ENCODE results near the gene U2AF1L4. TPM values are rescaled to one million over a fixed set of nuclear protein-coding genes. Genes with fewer than 3 reads are reported as not detected.

Gene U2AF1L4
- total RNA-seq, 2 donors from 2014 or later: 26.2 to 83.4 TPM

DNA sequence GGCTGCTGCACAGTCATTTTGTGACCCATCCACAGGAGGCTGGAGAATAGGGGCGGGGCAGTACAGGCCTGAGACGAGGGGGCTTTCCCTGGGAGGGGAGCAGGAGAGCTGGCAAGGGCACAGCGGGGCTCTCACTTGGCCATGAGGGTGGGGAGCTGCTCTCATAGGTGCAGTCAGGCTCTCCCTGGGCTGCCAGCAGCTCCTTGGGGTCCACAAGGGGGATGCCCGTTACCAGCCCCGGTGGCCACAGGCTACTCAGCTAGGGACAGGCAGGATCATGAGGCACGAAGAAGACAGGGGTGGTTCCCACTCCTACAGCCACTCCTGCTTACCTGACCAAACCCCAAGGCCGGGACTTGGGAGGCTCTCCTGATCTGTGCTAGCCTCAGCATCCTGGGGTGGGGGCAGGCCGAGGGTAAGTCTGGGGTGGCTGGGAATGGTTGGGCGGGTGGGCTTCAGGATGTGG lies 46.6 kb upstream of the U2AF1L4 start:
- intact Hi-C loops (cut with DNase I): no loop called here
- Histone ChIP-seq H3K27me3 (no peaks in the 10 kb centered on the region), H3K9me3 (no peaks in the 10 kb centered on the region), H3K4me1 (peaks cover 20% of the 10 kb centered on the region), H3K36me3 (replicated peaks in 1 of 2; ENCODE audit: insufficient read depth in 1 of 2, low read depth in 2 of 2) (no peaks in the 10 kb centered on the region), H3K4me3 (no peak overlapping the region), H3K27ac (no peak overlapping the region)
- 80% methylated on average over 9 of the region's 9 CpGs; no CpG with 5 or more reads in 1 of the 2 donors for WGBS, 2 donors
- TF ChIP-seq, protein P1, sequence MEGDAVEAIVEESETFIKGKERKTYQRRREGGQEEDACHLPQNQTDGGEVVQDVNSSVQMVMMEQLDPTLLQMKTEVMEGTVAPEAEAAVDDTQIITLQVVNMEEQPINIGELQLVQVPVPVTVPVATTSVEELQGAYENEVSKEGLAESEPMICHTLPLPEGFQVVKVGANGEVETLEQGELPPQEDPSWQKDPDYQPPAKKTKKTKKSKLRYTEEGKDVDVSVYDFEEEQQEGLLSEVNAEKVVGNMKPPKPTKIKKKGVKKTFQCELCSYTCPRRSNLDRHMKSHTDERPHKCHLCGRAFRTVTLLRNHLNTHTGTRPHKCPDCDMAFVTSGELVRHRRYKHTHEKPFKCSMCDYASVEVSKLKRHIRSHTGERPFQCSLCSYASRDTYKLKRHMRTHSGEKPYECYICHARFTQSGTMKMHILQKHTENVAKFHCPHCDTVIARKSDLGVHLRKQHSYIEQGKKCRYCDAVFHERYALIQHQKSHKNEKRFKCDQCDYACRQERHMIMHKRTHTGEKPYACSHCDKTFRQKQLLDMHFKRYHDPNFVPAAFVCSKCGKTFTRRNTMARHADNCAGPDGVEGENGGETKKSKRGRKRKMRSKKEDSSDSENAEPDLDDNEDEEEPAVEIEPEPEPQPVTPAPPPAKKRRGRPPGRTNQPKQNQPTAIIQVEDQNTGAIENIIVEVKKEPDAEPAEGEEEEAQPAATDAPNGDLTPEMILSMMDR (IDR thresholded peaks at IDR 0.05): no peak
- no peak for TF ChIP-seq POLR2A (IDR thresholded peaks at IDR 0.05)
- no peak for DNase-seq
- ATAC-seq: no peak

DNA sequence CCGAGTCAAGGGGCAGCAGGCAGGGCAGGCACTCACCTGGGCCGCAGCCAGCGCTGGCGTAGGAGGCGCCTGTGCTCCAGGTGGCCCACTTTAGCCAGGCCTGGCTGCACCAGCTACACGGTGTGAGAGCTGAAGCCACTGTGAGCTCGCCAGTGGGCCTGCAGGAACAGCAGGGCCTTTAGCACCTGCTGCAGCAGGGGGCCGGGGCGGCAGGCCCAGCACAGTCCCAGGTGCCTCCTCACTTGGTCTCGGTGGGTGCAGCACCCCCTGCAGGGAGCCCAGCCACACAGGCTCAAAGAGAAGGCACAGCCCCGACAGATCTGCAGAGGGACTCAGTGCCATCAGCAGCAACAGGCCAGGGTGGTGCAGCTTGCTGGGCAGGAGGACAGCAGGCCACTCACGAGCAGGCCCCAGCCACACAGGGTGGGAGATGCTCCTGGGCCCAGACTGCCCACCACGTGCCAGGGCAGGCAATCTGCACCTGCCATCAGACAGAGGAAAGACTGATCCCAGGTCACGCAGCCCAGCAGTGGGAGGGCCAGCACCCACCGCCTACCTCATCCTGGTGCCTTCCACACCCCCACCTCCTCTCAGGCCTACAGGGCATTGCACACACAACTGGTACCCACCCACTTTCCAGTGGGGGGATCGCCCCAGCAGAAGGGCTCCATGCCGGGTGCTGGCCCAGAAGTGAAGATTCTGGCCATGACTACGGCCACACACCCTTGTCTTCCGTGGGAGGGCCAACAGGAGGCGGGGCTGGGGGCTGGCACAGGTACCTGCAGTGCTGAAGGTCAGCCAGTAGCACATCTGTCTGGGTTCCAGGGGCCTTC lies 46.0 kb upstream of the U2AF1L4 start:
- no peak overlapping the region for H3K27ac ChIP-seq
- H3K4me3 ChIP-seq: no peak overlapping the region
- DNase-seq (peak; percentile 69 to 85 (median 80)), ATAC-seq (peak; percentile 73)
- no peaks in the 10 kb centered on the region for H3K27me3 ChIP-seq
- peaks cover 20% of the 10 kb centered on the region for H3K4me1 ChIP-seq
- TF ChIP-seq, protein P1 (IDR thresholded peaks at IDR 0.05): no peak
- TF ChIP-seq POLR2A (IDR thresholded peaks at IDR 0.05): no peak
- no peaks in the 10 kb centered on the region for H3K36me3 ChIP-seq (replicated peaks in 1 of 2; ENCODE audit: insufficient read depth in 1 of 2, low read depth in 2 of 2)
- WGBS, 2 donors: 34 to 44% methylated on average over 3 to 19 of the region's 20 CpGs
- no peaks in the 10 kb centered on the region for H3K9me3 ChIP-seq
- intact Hi-C loops (cut with DNase I): no loop called here

DNA sequence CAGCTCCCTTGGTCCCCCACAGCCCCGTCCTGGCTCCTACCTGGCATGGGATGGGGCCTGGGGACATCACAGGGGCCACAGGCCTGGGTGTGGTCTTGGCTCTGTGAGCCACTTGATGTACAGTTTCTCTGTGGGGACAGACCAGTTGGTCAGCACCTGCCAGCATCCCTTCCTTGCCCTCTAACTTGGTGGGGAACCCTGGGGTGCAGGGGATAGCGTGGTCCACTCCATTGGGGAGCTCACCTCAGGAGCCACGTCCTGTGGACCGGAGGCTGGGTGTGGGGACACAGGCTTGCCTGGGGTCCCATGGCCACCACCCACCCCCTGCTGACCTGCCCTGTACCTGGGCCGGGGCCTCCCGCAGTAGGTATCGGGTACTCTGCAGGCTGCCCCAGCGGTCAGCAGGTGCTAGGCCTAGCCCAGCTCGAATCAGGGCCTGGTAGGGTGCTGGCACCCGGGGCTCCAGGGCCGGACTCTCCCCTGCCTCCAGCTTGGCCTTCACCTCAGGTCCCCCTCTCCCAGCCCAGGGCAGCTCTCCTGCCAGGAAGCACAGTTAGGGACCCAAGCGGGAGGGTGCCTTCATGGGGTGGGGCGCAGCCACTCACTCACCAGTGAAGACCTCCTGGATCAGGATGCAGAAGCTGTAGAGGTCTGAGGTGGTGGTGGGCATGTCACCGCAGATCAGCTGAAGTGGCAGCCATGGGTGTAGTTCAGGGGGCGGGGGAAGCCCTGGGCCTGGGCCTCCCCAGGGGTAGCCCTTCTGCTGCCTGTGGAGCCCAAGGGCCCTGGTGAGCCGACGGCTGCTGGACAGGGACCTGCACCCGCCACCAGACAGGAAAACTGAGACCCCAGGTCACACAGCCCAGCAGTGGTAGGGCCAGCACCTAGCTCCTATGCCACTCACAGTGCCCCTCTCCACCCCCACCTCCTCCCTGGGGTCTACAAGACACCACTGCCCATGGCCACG lies 45.0 kb upstream of the U2AF1L4 start:
- ATAC-seq: no peak
- TF ChIP-seq POLR2A (IDR thresholded peaks at IDR 0.05): no peak
- TF ChIP-seq, protein P1 (IDR thresholded peaks at IDR 0.05): no peak
- 89% methylated on average over 18 of the region's 19 CpGs; no CpG with 5 or more reads in 1 of the 2 donors for WGBS, 2 donors
- Histone ChIP-seq H3K27ac (no peak overlapping the region), H3K4me3 (no peak overlapping the region), H3K36me3 (replicated peaks in 1 of 2; ENCODE audit: insufficient read depth in 1 of 2, low read depth in 2 of 2) (no peaks in the 10 kb centered on the region), H3K9me3 (no peaks in the 10 kb centered on the region), H3K27me3 (no peaks in the 10 kb centered on the region), H3K4me1 (peaks cover 20% of the 10 kb centered on the region)
- intact Hi-C loops (cut with DNase I): no loop called here
- no peak for DNase-seq

DNA sequence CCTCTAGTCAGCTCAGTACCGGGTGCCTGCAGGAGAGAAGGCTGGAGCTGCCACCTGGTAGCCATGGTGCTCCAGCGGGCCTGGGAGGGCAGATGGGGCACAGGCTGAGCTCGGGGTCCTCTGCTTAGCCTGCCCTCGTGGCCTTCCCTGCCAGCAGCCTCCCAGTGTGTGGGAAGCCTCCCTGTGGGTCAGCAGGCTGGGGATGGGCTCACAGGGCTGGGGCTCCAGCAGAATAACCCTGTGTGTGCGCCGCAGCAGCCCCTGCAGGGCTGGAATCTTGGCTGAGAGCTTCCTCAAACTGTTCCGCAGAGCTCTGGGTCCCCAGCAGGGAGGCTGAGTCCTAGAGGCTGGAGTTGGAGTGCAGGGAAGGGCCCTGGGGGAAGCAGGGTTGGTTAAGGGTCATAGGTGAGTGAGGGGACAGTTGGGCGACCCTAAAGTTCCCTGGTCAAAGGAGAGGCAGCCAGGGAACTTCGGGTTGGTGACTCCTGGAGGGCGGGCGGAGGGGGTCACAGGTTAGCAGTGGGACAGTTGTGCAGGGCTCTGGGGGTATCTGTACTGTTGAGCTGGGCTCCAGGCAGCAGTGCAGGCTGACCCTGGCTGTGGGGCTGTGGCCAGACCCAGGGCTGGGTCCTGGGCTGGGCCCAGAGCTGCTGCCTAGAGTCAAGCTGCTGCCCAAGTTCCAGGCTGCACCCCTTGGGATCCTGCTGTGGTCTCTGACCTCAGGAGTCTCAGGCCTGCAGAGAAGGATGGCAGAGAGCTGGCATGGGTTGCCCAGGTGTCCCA lies 44.2 kb upstream of the U2AF1L4 start:
- DNase-seq (no peak), ATAC-seq (no peak)
- intact Hi-C loops (cut with DNase I): no loop called here

More for the DNA sequence above, 44.2 kb upstream of the U2AF1L4 start:
- no peak for TF ChIP-seq POLR2A (IDR thresholded peaks at IDR 0.05)
- TF ChIP-seq, protein P1 (IDR thresholded peaks at IDR 0.05): no peak
- no peaks in the 10 kb centered on the region for H3K36me3 ChIP-seq (replicated peaks in 1 of 2; ENCODE audit: insufficient read depth in 1 of 2, low read depth in 2 of 2)
- H3K27me3 ChIP-seq: no peaks in the 10 kb centered on the region
- no peak overlapping the region for H3K4me3 ChIP-seq
- H3K4me1 ChIP-seq: peaks cover 20% of the 10 kb centered on the region
- WGBS, 2 donors: 81 to 94% methylated on average over 8 to 11 of the region's 11 CpGs
- no peak overlapping the region for H3K27ac ChIP-seq
- H3K9me3 ChIP-seq: no peaks in the 10 kb centered on the region

Data from body of pancreas (tissue), 4 donors.